Measurements from ENCODE around the gene SOX8.

DNA sequence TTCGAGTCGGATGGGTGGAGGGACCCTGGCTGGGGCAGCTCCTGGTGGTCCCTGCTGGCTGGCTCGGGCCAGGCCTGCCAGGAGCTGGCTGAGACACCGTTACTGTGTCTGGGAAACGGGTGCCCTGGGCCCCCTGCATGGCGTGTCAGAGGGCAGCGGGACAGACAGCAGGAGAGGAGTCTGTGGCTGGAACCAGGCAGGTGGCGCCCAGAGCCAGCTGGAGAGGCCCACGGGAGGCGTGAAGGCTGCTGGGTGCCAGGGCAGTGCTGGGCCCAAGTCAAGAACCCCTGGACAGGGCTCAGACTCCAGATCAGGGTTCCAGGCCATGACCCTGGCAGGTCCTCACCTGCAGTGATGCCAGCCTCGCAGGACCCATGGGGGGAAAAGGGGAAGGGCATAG lies 16.6 kb downstream of the SOX8 start:
- TF ChIP-seq, protein P1, sequence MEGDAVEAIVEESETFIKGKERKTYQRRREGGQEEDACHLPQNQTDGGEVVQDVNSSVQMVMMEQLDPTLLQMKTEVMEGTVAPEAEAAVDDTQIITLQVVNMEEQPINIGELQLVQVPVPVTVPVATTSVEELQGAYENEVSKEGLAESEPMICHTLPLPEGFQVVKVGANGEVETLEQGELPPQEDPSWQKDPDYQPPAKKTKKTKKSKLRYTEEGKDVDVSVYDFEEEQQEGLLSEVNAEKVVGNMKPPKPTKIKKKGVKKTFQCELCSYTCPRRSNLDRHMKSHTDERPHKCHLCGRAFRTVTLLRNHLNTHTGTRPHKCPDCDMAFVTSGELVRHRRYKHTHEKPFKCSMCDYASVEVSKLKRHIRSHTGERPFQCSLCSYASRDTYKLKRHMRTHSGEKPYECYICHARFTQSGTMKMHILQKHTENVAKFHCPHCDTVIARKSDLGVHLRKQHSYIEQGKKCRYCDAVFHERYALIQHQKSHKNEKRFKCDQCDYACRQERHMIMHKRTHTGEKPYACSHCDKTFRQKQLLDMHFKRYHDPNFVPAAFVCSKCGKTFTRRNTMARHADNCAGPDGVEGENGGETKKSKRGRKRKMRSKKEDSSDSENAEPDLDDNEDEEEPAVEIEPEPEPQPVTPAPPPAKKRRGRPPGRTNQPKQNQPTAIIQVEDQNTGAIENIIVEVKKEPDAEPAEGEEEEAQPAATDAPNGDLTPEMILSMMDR (IDR thresholded peaks at IDR 0.05; ENCODE audit: low read length) = no peak
- TF ChIP-seq EZH2 (IDR thresholded peaks at IDR 0.05; ENCODE audit: borderline replicate concordance, low read length) = no peak
